ENCODE results near the gene IRAK1BP1.
"Not testable (repeated sequence)": the region's sequence is repeated elsewhere in the genome, so short reads cannot be mapped to it uniquely, and the experiment has no call there.

The IRAK1BP1 gene

DNA sequence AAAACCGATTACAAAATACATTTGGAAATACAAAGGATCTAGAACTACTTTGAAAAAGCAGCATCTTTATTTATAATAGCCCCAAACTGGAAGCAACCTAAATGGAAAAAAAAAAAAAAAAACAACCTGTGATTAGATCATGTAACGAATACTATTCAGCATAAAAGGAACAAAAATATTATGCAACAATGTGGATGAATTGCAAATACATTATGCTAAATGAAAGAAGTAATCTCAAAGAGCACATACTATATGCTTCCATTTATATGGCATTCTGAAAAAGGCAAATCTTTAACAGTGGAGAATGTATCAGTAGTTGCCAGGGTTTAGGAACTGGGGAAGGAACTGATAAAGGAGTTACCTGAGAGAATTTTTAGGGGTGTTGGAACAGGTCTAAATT lies 28.9 kb downstream of the IRAK1BP1 start:
- DNase-seq: no peak

DNA sequence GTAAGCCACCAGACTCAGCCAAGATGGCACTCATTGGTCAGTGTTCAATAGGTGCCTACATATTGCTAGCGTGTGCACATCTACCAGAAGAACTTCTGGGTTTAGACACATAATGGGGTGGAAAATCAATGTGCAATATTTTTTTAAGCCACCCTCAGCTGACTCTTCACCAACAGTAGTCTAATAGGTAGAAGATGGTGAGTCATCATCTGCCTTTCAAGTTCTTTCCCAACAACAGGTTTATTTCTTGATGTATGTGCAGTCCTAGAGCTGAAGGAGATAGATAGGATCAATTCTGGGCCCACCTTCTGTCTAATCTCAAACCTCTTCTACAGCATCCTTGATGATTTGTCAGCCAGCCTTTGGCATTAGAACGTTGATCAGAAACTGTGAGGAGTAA lies 41.3 kb downstream of the IRAK1BP1 start:
- DNase-seq: no peak

DNA sequence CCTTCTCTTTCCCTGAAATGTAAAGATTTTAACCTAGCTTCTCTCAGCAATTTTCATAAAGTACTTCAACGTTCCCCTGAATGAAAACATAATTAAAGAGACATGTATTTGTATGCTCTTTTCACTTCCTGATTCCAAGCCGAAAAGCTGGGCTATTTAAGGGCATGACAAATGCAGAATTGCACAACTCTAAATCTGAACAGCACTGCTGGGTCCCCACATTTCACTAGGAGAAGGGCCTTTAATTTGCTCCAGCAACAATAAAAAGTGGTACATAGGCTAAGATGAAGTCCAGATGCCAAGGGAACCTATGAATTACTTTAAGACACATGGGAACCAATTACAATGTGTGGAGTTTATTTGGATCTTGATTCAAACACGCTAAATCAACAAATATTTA lies 42.0 kb downstream of the IRAK1BP1 start:
- DNase-seq: no peak

DNA sequence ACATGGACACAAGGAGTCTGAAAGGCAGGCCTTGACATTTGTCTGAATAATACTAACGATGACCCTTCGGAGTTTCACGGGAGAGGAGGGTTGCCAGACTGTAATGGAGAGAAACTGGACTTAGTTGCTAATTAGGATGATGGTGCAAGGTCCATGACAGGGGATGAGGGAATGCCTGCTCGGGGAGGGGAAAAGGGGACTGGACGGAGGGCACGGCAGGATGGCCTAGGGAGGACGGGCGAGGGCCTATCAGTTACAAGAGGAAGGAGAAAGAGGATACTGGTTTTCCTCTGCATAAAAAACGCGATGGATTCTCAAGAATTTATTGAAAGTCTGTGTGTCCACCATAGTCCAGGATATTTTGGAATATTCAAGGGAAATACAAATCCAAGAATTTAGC lies 42.7 kb downstream of the IRAK1BP1 start:
- DNase-seq: no peak

DNA sequence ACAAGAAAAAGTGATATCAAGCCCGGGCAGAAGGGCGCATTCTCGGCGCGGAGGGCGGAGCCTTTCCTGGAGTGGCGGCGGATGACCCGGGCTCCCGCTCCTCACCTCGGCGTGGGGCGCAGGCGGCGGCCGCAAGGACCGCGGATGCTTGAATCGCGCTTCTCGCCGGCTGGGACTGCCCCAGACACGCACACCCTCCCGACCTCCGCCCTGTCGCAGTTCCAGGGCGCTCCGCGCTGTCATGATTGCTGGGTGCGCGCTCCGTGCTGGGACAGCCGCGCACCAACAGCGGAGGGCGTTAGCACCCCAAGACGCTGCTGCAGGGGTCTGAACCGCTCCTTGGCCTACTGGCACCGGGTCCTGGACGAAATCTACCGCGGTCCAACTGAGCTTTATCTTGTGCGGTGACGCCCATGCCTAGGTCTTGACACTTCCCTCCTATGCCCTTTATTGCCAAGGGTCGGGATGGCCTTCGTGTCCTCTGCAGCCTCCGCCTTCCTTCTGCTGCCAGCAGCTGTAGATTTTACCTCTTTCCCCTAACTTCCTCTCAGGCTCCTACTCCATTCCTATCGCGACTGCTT lies 43.3 kb downstream of the IRAK1BP1 start:
- DNase-seq: no peak

DNA sequence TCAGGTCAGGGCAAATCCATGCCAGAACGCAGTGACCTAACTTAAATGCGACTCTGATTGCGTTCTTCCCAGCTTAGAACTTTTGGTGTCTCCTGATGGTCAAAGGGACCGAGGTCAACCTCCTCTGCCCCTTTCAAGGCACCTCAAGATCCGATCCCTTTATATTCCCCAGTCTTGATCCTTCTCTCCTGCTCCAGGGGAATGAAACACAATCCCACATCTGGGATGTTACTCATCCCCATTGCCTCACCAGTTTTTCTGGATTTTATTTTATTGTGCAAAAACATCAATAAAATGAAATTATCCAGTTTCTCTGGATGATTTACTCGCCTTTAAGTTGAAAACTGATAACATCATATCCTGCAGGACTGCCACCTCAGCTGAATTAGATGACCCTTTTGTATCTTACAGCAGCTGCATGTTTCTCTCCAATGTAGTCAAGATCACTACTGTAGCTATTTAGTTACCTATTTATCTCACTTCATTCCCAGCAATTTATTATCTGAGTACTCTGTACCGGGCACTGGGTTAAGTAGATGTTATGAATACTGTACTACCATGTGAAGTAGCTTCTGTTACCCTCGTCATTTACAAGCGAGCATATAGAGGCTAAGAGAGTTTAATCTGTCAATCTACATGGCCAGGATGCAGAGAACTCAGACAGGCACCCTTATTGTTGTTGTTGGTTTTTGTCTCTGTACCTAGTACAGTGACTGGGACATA lies 44.0 kb downstream of the IRAK1BP1 start:
- no peak for DNase-seq

DNA sequence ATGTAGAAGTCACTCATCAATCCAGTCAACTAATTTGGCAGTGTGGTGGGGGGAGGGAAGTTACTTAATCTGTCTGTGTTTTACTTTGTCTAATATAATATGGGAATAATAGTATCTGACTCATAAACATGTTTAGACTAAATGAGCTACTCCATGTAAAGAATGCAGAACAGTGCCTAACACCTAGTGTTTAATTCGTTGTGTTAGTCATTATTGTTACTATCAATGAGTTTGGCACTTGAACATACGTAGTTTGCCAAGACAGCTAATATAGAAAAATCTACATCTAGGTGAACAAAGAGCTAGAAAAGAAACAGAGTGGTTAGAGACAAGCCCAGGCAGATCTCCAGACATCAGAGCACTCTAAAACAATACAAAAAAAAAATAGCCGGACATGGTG lies 49.1 kb downstream of the IRAK1BP1 start:
- no peak for DNase-seq

DNA sequence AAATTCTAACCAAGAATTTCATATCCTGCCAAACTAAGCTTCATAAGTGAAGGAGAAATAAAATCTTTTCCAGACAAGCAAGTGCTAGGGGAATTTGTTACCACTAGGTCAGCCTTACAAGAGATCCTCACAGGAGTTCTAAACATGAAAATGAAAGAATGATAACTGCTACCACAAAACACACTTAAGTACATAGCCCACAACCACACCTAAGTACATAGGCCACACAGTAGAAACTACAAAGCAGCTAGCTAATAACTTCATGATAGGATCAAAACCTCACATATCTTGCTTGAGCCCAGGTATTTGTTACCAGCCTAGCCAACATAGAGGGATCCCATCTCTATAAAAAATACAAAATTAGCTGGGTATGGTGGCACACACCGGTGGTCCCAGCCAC lies 50.4 kb downstream of the IRAK1BP1 start:
- DNase-seq: no peak

GRCh38 chr6:78921168-78921567 lies 53.8 kb downstream of the IRAK1BP1 start:
- not testable (repeated sequence) for DNase-seq

DNA sequence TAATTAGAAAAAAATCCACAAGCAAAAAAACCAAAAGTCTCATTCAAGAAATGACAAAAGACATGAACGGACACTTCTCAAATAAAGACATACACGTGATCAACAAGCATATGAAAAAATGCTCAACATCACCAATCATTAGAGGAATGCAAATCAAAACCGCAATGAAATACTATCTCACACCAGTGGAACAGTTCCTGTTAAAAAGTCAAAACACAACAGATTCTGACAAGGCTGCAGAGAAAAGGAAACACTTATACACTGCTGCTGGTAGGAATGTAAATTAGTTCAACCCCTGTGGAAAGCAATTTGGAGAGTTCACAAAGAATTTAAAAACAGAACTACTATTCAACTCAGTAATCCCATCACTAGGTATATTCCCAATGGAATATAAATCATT lies 58.0 kb downstream of the IRAK1BP1 start:
- DNase-seq: no peak

- no peak for DNase-seq
Observed at GRCh38 chr6:78935553-78935952, 68.2 kb downstream of the IRAK1BP1 start.

- DNase-seq: no peak
Observed at GRCh38 chr6:78936515-78936914, 69.2 kb downstream of the IRAK1BP1 start.

DNA sequence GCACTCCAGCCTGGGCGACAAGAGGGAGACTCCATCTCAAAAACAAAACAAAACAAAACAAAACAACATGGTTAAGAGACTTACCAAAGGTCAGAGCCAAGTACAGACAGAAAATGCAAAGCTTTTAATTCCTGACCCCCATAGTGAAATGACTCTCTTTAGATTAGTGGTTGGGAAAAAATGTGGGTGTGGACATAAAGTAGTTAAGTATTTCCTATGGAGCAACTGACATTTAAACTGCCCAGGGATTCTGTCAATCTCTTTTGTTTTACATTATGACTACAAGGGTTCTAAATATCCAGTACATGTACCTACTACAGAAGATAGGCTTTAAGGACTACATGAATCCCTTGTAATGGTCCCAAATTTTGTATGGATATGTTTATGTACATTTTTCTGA lies 75.1 kb downstream of the IRAK1BP1 start:
- no peak for DNase-seq

DNA sequence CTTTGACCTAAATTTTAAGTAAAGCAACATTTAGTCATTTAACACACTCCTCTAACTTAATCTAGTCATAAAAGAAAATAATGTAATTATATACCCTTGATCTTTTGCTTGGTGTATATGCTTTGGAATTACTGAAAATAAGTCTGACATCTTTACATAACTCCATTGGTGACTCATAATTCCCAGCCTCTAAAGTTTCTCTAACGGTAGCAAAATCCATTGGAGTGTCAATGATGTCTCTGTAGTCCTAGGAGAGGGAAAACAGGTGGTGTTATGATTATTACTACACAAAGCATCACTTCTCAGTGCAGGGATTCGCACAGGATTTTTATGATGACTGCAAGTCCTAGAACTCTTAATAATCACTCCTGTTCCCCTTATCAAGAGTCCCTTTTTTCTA lies 80.2 kb downstream of the IRAK1BP1 start:
- no peak for DNase-seq

- no peak for DNase-seq
Observed at GRCh38 chr6:78947962-78948361, 80.6 kb downstream of the IRAK1BP1 start.

DNA sequence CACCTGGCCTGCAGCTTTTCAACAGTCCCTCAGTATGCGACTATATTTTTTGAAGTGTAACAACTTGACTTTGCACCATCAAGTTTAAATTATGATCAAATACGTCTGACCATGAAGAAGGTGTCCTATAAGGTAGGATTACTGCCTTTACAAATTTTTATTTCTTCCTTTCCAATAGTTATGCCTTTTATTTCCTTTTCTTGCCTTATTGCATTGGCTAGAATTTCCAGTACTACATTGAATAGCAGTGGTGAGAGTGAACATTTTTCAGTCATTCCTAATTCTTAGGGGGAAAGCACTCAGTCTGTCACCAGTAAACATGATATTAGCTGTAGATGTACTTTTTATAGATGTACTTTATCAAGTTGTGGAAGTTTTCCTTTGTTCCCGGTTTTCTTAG lies 81.4 kb downstream of the IRAK1BP1 start:
- DNase-seq: no peak

GRCh38 chr6:78952362-78952761 lies 85.0 kb downstream of the IRAK1BP1 start:
- no peak for DNase-seq
